ENCODE measurements around the gene RDH5.

The RDH5 gene

GRCh38 chr12:55695349-55695748 is 24.8 kb upstream of the RDH5 start:
- DNase-seq (ENCODE audit: low read depth, low spot score) = no peak
- in situ Hi-C loops (cut with HindIII; ENCODE audit: low sequenced_read_pairs) = no loop called here
- no peak overlapping the region for H3K4me3 ChIP-seq (ENCODE audit: low read depth, low read length)
- TF ChIP-seq CTCF (IDR thresholded peaks at IDR 0.05; ENCODE audit: low read depth, low read length) = no peak

GRCh38 chr12:55696141-55696540 is 24.1 kb upstream of the RDH5 start:
- H3K4me3 ChIP-seq (ENCODE audit: low read depth, low read length) = no peak overlapping the region
- DNase-seq (ENCODE audit: low read depth, low spot score) = no peak
- in situ Hi-C loops (cut with HindIII; ENCODE audit: low sequenced_read_pairs) = no loop called here
- TF ChIP-seq CTCF (IDR thresholded peaks at IDR 0.05; ENCODE audit: low read depth, low read length) = no peak

DNA sequence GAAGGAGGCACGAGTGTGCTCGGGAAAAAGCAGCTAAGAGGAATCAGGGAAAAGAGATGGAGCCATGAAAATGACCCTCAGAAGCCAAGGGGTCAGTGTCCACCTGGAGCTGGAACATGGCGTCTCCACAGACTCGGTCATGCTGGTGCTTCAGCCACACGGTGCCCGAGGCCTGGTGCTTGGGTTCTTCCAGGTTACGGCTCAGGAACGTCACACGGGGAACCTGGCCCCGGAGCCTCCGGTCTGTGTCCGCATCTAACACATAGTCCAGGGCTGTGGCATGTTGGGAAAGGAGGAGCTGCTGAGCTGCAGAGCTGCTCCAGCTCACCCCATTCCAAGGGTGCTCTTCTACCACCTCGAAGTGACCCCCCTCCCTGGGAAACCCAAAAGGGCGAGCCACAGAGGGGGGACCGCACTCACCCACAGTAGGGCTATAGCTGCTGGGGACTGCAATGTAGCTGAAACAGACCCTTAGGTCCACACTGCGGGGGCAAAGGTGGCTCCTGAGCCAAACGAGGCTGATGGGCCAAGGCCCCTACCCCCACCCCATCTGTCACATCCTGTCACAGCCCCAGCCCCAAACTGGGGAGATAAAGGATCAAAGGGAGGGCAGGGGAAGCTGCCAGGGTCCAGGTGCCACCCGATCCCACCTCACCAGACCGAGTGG is 23.3 kb upstream of the RDH5 start:
- H3K4me3 ChIP-seq (ENCODE audit: low read depth, low read length) = no peak overlapping the region
- TF ChIP-seq CTCF (IDR thresholded peaks at IDR 0.05; ENCODE audit: low read depth, low read length) = no peak
- in situ Hi-C loops (cut with HindIII; ENCODE audit: low sequenced_read_pairs) = no loop called here
- DNase-seq (ENCODE audit: low read depth, low spot score) = no peak

GRCh38 chr12:55697686-55698085 is 22.5 kb upstream of the RDH5 start:
- no peak for TF ChIP-seq CTCF (IDR thresholded peaks at IDR 0.05; ENCODE audit: low read depth, low read length)
- DNase-seq (ENCODE audit: low read depth, low spot score) = no peak
- in situ Hi-C loops (cut with HindIII; ENCODE audit: low sequenced_read_pairs) = no loop called here
- no peak overlapping the region for H3K4me3 ChIP-seq (ENCODE audit: low read depth, low read length)

DNA sequence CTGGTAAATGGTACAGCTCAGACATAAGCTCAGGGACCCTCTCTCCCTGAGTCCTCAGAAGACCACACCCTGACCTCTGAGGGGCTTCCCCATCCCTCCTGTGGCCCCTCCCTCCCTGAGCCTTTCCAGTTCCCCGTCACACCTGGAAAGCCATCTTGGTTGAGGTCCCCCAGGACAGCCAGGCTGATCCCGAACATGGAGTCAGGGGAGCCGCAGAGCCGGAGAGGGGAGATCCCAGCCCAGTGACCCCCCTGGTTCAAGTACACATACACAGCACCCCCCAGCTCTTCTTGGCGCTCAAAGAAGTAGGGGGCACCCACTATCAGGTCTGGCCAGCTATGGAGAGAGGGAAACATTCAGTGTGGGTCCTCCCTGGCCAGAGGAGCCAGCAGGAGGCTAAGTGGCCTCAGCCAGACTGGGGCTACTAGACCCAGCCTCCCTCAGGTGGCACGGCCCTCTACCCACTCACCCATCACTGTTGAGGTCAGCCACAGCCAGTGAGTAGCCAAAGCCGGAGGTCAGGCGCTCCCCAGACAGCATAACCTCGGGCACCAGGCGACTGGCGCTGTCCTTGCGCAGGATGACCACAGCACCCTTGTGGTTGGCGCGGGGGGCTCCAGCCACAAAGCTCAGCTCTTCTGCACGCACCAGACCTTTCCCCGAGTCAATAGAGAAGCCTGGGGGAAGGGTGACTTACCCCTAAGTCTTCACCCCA is 21.8 kb upstream of the RDH5 start:
- H3K4me3 ChIP-seq (ENCODE audit: low read depth, low read length) = no peak overlapping the region
- in situ Hi-C loops (cut with HindIII; ENCODE audit: low sequenced_read_pairs) = no loop called here
- TF ChIP-seq CTCF (IDR thresholded peaks at IDR 0.05; ENCODE audit: low read depth, low read length) = no peak
- no peak for DNase-seq (ENCODE audit: low read depth, low spot score)

DNA sequence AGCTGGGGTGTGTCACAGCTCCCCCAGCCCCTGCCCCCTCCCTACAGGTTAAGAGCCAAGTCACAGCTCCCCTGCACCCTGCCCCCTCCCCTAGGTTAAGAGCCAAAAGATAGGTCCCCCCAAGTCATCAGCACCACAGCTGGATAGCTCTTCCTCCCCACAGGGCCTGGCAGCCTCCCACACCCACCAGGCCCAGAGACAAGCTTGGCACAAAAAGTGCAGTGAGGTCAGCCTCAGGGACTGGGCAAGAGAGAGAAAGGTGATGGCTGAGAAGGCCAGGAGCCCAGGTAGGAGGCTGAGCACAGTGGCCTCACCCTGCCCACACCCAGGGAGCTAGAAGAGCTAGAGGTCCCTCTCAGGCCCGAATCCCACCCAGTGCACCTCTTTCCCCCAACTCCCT is 21.2 kb upstream of the RDH5 start:
- TF ChIP-seq CTCF (IDR thresholded peaks at IDR 0.05; ENCODE audit: low read depth, low read length) = no peak
- in situ Hi-C loops (cut with HindIII; ENCODE audit: low sequenced_read_pairs) = no loop called here
- DNase-seq (ENCODE audit: low read depth, low spot score) = no peak

More for the DNA sequence above, 21.2 kb upstream of the RDH5 start:
- H3K4me3 ChIP-seq (ENCODE audit: low read depth, low read length) = no peak overlapping the region
